NCI-H345 (cell line): ENCODE results near the gene PHF12.
"Not testable (repeated sequence)": the region's sequence is repeated elsewhere in the genome, so short reads cannot be mapped to it uniquely, and the experiment has no call there.

Experiments
- DNase-seq: peaks from one replicate; lab custom pipeline; 2025; lab: John Stamatoyannopoulos, UW

PHF12 gene

GRCh38 chr17:28882154-28882895 is 69.0 kb downstream of the PHF12 start:
- DNase-seq: no peak

DNA sequence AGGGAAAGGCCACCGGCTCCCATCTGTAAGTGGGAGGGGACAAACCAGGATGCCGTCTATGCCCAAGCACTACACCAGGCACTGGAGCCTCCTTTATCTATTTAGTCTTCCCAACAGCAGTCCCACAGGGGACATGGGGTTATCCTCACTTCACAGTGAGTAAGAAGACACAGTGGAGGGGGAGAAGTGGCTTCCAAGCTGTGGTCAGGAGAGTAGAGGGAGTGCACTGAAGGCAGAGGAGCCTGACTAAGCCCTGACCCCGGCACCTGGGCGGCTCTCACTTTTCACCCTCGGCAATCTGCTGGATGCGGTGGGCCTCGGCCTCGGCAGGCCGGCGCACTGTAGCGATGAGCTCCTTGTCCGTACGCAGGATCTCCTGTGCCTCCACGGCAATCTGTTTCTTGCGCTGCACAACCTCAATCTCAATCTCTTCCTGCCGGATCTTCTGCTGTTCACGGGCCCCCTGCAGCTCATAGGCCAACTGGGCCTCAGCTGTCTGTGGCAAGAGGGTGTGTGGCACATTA is 69.7 kb downstream of the PHF12 start:
- no peak for DNase-seq

DNA sequence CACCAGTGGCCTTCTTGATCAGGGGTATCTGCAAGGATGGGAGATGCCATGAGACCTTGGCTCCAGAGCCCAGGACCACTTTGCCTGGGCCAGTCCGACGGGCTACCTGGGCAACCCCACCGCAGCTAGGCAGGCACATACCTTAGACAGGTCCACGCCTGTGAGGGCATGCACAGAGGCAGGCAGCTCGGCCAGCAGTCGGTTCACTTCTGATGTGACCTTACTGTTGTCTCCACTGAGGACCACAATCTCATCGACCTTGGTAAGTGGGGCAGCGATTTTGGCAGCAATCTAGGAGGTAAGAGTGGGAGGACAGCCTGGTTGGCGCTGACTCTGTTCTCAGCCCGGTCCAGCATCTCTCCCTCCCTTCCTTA is 70.8 kb downstream of the PHF12 start:
- DNase-seq: no peak

GRCh38 chr17:28879886-28880571 is 71.3 kb downstream of the PHF12 start:
- no peak for DNase-seq

DNA sequence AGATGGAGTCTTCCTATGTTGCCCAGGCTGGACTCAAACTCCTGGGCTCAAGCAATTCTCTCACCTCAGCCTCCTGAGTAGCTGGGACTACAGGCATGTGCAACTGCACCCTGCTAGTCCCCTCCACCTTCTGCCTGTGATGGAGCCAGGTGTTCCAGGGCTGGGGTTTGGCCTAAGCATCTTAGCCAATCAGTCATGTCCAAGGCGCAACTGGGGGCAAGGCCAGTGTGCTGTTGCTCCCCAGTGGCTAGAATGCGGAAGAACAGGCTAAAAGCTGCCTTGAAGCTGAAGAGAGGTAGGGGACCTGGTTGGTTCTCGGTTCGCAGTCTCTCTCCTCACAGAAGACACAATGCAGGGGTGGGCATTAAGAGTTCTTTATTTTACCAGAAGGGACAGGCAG is 72.3 kb downstream of the PHF12 start:
- peak; percentile 12 for DNase-seq

GRCh38 chr17:28878158-28878910 is 73.0 kb downstream of the PHF12 start:
- no peak for DNase-seq

DNA sequence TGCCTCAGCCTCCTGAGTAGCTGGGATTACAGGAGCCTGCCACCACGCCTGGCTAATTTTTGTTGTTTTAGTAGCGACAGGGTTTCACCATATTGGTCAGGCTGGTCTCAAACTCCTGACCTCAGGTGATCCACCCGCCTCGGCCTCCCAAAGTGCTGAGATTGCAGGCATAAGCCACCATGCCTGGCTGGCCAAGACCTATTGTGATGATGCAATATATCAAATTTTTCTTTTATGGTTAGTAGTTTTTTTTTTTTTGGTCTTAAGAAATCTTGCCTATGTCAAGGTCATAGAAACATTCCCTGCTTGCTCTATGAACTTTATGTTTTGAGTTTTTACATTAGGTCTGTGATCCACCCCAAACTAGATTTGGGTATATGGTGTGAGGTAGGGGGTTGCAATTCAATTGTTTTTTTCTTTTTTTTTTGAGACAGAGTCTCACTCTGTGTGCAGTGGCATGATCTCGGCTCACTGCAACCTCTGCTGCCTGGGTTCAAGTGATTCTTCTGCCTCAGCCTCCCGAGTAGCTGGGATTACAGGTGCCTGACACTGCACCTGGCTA is 74.1 kb downstream of the PHF12 start:
- not testable (repeated sequence) for DNase-seq

- no peak for DNase-seq
Measured at GRCh38 chr17:28875848-28876550, 75.3 kb downstream of the PHF12 start.

DNA sequence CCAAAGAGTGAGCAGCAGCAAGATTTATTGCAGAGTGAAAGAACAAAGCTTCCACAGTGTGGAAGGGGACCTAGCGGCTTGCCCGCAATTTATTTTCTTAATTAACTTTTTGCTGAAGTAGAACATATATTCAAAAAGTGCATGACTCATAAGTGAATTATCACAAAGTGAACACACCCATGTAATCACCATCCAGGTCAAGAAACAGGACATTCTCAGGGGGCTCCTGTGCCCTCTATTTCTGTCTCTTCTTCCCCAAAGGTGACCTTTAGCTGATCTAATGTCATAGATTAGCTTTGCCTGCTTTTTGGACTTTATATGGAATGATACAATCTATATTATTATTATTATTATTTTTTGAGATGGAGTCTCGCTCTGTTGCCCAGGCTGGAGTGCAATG is 76.6 kb downstream of the PHF12 start:
- DNase-seq: no peak

- no peak for DNase-seq
Measured at GRCh38 chr17:28873839-28874238, 77.5 kb downstream of the PHF12 start.

DNA sequence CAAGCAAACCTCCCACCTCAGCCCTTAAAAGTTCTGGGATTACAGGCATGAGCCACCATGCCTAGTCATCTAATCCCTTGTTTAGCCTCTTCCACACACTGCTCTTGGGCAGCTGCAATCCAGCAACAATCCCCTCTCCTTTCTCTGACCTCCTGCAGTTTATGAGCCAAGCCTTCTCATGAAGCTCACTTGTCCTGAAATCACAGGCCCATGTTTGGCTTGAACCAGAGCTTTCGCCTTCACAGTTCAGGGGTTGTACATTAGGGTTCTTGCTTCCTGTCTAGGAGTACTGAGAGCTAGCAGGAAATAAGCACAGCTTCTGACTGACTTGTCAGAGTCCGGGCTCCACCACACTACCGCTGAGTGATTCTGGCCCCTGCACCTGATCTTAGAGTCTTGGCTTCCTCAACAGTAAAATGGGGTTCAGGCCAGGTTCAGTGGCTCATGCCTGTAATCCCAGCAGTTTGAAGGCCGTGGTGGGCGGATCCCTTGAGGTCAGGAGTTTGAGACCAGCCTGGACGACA is 80.2 kb downstream of the PHF12 start:
- DNase-seq: no peak

DNA sequence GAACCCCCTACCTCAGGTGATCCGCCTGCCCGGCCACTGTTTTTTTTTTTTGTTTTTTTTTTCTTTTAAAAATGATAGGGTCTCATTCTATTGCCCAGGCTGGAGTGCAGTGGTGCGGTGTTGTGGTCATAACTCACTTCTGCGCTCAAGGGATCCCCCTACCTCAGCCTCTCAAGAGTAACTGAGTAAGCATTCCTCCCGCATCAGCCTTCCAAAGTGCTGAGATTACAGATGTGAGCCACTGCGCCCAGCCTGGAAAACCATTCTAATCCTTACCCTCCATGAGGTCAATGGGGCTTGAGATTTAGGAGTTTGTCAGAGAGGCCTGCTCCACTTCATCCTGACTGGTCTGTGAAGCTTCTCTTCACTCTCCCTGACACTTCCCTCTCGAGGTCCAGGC is 84.0 kb downstream of the PHF12 start:
- no peak for DNase-seq

DNA sequence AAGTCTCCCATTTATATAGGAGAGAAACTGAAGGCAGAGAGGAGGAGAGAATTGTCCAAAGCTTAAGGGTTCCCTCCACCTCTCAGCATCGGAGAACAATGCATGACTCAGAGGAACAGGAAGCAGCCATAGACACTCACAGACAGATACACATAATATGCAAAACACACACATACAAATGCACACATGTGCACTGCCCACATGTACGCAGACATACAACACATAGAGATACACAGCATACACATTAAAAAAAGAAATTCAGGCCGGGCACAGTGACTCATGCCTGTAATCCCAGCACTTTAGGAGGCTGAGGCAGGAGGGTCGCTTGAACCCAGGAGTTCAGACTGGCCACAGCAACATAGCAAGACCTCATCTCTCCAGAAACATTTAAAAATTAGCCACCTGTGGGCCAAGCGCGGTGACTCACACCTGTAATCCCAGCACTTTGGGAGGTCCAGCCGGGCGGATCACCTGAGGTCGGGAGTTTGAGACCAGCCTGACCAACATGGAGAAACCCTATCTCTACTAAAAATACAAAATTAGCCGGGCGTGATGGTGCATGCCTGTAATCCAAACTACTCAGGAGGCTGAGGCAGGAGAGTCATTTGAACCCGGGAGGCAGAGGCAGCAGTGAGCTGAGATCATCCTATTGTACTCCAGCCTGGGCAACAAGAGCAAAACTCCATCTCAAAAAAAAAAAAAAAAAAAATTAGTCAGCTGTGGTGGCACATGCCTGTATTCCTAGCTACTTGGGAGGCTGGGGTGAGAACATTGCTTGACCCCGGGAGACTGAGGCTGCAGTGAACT is 85.2 kb downstream of the PHF12 start:
- DNase-seq: no peak

DNA sequence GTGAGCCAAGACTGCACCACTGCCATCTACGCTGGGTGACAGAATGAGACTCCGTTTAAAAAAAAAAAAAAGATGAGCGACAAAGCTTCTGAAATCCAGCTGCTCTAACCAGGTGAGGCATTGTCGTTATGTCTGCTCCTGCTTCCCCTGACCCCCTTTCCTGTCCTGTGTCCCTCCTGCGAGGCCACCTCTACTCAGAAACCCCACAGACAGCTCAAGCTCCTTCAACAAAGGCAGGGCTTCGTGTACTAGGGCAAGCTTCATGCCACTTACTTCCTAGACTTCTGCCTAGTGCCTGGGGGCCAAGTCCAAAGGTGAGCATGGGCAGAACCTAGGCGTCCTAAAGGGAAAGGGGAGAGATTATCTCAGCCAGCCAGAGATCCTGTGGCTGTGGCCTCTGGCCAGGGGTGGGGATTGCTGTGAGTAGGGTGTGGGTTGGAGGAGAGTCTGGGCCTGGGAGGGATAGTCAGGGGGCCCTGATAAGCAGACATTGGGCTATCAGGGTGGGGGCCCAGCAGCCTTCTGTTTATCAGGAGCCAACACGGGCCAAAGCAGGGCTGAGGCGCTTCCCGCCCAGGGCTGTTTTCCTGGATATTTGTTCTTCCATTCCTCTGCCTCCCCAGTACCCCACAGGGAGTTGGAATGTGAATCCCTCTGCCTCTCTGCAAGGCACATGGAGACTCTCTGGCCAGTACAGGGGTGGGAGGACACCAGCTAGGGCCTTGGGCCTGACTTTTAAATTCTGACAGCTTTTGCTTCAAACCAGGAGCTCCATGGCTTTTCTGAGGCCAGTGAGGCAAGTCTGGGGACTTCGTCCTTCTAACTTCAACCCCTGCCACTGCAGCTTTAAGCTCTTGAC is 86.1 kb downstream of the PHF12 start:
- no peak for DNase-seq

- no peak for DNase-seq
Measured at GRCh38 chr17:28863953-28864352, 87.4 kb downstream of the PHF12 start.

DNA sequence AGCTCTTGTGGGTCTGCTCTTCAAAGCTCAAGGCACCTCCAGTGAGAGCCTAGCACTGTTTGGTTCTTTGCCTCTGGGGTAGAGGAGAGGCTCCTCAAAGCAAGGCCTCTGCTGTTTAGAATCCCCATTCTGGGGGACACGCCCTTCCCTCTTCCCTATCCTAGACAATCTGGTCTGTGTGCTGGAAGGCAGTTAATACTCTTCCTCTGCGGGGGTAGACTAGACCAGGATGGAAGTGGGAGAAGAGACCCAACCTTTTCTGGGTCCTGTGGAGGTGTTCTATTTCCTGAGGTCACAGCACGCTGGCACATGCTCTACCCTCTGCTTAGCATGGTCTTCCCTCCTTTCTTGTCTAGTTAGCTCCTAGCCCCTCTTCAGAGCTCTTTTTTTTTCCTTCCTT is 88.8 kb downstream of the PHF12 start:
- DNase-seq: no peak

DNA sequence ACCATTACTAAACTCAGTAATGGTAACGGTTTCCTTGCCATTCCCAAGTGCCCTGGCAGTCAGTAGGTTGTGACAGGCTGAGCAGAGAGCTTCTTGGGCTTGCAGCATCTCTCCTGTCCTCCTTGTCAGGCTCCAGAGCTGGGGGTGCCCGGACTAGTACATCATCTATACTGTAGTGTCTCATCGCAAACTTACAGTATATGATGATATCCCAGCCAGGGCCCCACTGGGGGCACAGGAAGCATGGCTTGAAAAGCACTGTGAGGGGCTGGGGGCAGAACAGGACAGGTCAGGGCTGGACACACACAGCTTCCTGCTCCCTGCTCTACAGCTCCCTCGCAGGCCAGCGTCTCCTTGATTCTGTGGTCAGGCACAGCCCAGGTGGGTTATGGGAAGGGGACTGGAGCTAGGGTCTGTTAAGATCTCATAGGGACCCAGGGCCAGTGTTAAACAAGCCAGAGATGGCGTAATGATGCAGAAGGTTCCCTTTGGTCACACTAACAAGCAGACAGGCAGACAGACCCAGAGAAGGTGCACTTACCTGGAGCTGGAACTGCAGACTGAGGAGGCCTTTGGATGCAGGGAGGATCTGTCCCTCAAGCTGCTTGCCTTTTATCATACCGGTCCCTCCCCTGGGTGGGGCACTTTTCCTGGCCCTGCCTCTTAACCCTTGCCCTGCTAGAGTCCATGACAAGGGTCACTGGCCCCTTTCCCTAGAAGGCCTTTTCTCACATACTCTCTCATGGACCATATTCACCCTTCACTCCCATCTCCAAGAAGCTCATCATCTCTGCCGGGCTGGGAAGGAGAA is 89.7 kb downstream of the PHF12 start:
- no peak for DNase-seq

- no peak for DNase-seq
Measured at GRCh38 chr17:28860363-28860808, 90.9 kb downstream of the PHF12 start.
